Tibial nerve (tissue), 4 donors: ENCODE measurements around the gene TM2D3. TPM values are rescaled to one million over a fixed set of nuclear protein-coding genes. Genes with fewer than 3 reads are reported as not detected.

Experiments used
- DNase-seq, 2 donors: peaks; one replicate each; pipeline ENCODE4 v3.0.0-alpha.2; 2019; ENCODE audit warnings: low spot score in 2 of 2
- H3K27ac ChIP-seq, 4 donors: fragments of 200-600 bp; sonication (generic) in 3 of 4; one replicate each; pipeline ENCODE4 v1.5.1; 2017 to 2019; ENCODE audit warnings: mild to moderate bottlenecking in 1 of 4
- H3K27me3 ChIP-seq, 2 donors: fragments of 200-600 bp; sonication (generic) in 1 of 2; one replicate each; pipeline versions ENCODE4 v1.5.1 to v1.6.0; 2017 to 2019
- H3K36me3 ChIP-seq, 3 donors: fragments of 200-600 bp; sonication (generic); one replicate each; pipeline ENCODE4 v1.5.1; 2018 to 2019
- H3K4me1 ChIP-seq, 4 donors: fragments of 200-600 bp; sonication (generic) in 3 of 4; one replicate each; pipeline ENCODE4 v1.5.1; 2017 to 2019
- H3K4me3 ChIP-seq, 4 donors: fragments of 200-600 bp; sonication (generic) in 3 of 4; one replicate each; pipeline ENCODE4 v1.5.1; 2017 to 2019; ENCODE audit warnings: mild to moderate bottlenecking in 1 of 4, moderate library complexity in 1 of 4
- H3K9me3 ChIP-seq, 4 donors: fragments of 200-600 bp; sonication (generic) in 3 of 4; one replicate each; pipeline ENCODE4 v1.5.1; 2017 to 2019
- CTCF ChIP-seq, 5 experiments: fragments of 200-600 bp in 3 of 5; fragments of 450-650 bp in 2 of 5; sonication (generic) in 3 of 5; IDR thresholded peaks; one replicate each; pipeline ENCODE4 v1.5.1; 2016 to 2019; ENCODE audit warnings: antibody characterized with exemption in 5 of 5, mild to moderate bottlenecking in 3 of 5, moderate library complexity in 2 of 5
- EP300 ChIP-seq, 2 donors: sonication (generic); formaldehyde crosslinking; IDR thresholded peaks; one replicate each; pipeline ENCODE4 v1.6.1; 2017; ENCODE audit warnings: antibody characterized with exemption in 2 of 2, mild to moderate bottlenecking in 1 of 2
- POLR2A ChIP-seq, 2 donors: fragments of 450-650 bp; IDR thresholded peaks; one replicate each; pipeline ENCODE4 v1.6.1; 2017; ENCODE audit warnings: antibody characterized with exemption in 2 of 2, mild to moderate bottlenecking in 2 of 2, moderate library complexity in 2 of 2
- WGBS, 2 donors: methylation state at CpG; one replicate each; pipeline ENCODE4 v1.1.5; 2018; 5-methylcytosine and 5-hydroxymethylcytosine counted together
- total RNA-seq, 4 donors: library from RNA; depleted of rRNA; stranded (reverse); fragments of >200 nt; gene quantifications; one replicate each; pipeline ENCODE4 v1.1.0, GENCODE V29; 2016

Gene TM2D3
- total RNA-seq, 4 donors from 2014 or later = 33.5 to 54.0 (median 40.9) TPM

GRCh38 chr15:101679806-101680205 lies 27.6 kb upstream of the TM2D3 start:
- Histone ChIP-seq H3K9me3 (no peaks in the 10 kb centered on the region), H3K27ac (no peak overlapping the region), H3K4me1 (peaks cover 0 to 5% (median 0%) of the 10 kb centered on the region in 4 donors), H3K36me3 (peaks cover 0 to 70% (median 6%) of the 10 kb centered on the region in 3 donors), H3K27me3 (no peaks in the 10 kb centered on the region), H3K4me3 (no peak overlapping the region)
- TF ChIP-seq POLR2A (IDR thresholded peaks at IDR 0.05) = no peak
- TF ChIP-seq EP300 (IDR thresholded peaks at IDR 0.05) = no peak
- TF ChIP-seq CTCF (IDR thresholded peaks at IDR 0.05) = no peak
- WGBS, 2 donors = 79 to 85% methylated on average over 2 of the region's 2 CpGs
- DNase-seq = no peak

- H3K36me3 ChIP-seq = peaks cover 0 to 72% (median 6%) of the 10 kb centered on the region in 3 donors
- WGBS, 2 donors = 75 to 88% methylated on average over 4 of the region's 4 CpGs
These were observed 24.7 kb upstream of the TM2D3 start for GRCh38 chr15:101676921-101677329.

GRCh38 chr15:101675796-101676582 lies 23.8 kb upstream of the TM2D3 start:
- Histone ChIP-seq H3K4me3 (no peak overlapping the region), H3K27ac (peak overlapping the region; percentile 14 to 73 (median 48)), H3K4me1 (peaks cover 0 to 5% (median 0%) of the 10 kb centered on the region in 4 donors), H3K36me3 (peaks cover 0 to 72% (median 6%) of the 10 kb centered on the region in 3 donors), H3K27me3 (no peaks in the 10 kb centered on the region), H3K9me3 (no peaks in the 10 kb centered on the region)
- TF ChIP-seq EP300 (IDR thresholded peaks at IDR 0.05) = no peak
- no peak for TF ChIP-seq CTCF (IDR thresholded peaks at IDR 0.05)
- 67 to 69% methylated on average over 16 of the region's 16 CpGs for WGBS, 2 donors
- no peak for DNase-seq

More at GRCh38 chr15:101676921-101677329, 24.7 kb upstream of the TM2D3 start:
- no peak for TF ChIP-seq EP300 (IDR thresholded peaks at IDR 0.05)
- TF ChIP-seq POLR2A (IDR thresholded peaks at IDR 0.05) = no peak
- TF ChIP-seq CTCF (IDR thresholded peaks at IDR 0.05) = no peak
- no peak for DNase-seq
- peak overlapping the region in 1 of 4 donors; percentile 73 for H3K27ac ChIP-seq
- no peak overlapping the region for H3K4me3 ChIP-seq
- H3K4me1 ChIP-seq = peaks cover 0 to 5% (median 0%) of the 10 kb centered on the region in 4 donors
- no peaks in the 10 kb centered on the region for H3K9me3 ChIP-seq
- no peaks in the 10 kb centered on the region for H3K27me3 ChIP-seq

GRCh38 chr15:101675015-101675414 lies 22.8 kb upstream of the TM2D3 start:
- DNase-seq = no peak
- Histone ChIP-seq H3K9me3 (no peaks in the 10 kb centered on the region), H3K27ac (no peak overlapping the region), H3K4me1 (peaks cover 0 to 7% (median 0%) of the 10 kb centered on the region in 4 donors), H3K27me3 (no peaks in the 10 kb centered on the region), H3K36me3 (peaks cover 0 to 75% (median 6%) of the 10 kb centered on the region in 3 donors), H3K4me3 (no peak overlapping the region)
- no peak for TF ChIP-seq POLR2A (IDR thresholded peaks at IDR 0.05)
- no peak for TF ChIP-seq CTCF (IDR thresholded peaks at IDR 0.05)
- TF ChIP-seq EP300 (IDR thresholded peaks at IDR 0.05) = no peak
- WGBS, 2 donors = 85 to 92% methylated on average over 5 of the region's 5 CpGs

- H3K36me3 ChIP-seq = peaks cover 0 to 87% (median 6%) of the 10 kb centered on the region in 3 donors
These were observed 20.1 kb upstream of the TM2D3 start for GRCh38 chr15:101672298-101672697.

More at GRCh38 chr15:101672298-101672697, 20.1 kb upstream of the TM2D3 start:
- peaks cover 0 to 9% (median 0%) of the 10 kb centered on the region in 4 donors for H3K4me1 ChIP-seq
- WGBS, 2 donors = 68 to 85% methylated on average over 9 of the region's 9 CpGs
- H3K4me3 ChIP-seq = no peak overlapping the region
- no peak for DNase-seq
- H3K27me3 ChIP-seq = no peaks in the 10 kb centered on the region
- TF ChIP-seq POLR2A (IDR thresholded peaks at IDR 0.05) (no peak), EP300 (IDR thresholded peaks at IDR 0.05) (no peak), CTCF (IDR thresholded peaks at IDR 0.05) (no peak)
- H3K27ac ChIP-seq = no peak overlapping the region
- peaks cover 0 to 2% (median 0%) of the 10 kb centered on the region in 4 donors for H3K9me3 ChIP-seq
